Measurements from ENCODE around the gene UFL1.

The UFL1 gene

DNA sequence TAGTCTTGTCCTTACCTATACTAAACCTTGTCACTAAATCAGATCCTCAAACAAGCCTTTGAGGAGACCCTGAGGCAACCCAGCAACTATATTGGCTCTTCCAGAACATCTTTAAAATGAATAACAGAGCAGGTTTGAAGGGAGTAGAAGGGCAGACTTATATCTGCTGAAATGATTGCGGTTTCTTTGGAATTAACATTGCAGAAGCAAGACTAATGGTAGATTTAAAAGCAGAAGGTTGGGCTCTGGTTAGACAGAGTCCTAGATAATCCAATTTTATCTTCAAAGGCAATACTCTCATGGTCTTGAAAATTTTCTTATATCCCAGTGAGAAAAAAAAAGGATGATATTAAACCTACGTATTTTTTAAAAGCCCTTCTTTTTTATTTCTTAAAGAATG, 60.4 kb downstream of the UFL1 start:
- TF ChIP-seq BHLHE40 (IDR thresholded peaks at IDR 0.05; ENCODE audit: borderline replicate concordance) (no peak), NFRKB (IDR thresholded peaks at IDR 0.05) (no peak), ELF4 (IDR thresholded peaks at IDR 0.05) (no peak), ZNF384 (IDR thresholded peaks at IDR 0.05) (no peak)
- POLR2A ChIA-PET: no interaction called here
- DNase-seq (ENCODE audit: extremely low spot score): no peak
- CTCF ChIA-PET: no interaction called here

DNA sequence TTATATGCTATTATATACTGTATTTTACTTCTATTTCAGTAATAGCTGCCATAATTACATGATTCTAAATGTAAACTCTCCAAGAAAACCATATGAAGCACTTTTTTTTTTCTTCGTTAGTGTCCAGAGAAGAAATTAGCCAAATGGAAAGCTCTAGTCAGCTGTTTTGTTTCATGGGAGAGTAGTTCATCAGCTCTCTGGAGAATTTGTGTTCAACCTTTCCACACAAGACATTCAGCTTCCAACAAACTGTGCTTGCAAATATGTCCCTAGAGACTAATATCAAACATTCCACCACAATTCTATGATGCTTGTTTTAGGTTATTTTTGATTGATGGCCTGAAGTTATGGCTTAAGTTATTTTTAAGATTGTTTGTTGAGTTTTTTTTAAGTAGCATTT, 60.8 kb downstream of the UFL1 start:
- POLR2A ChIA-PET: no interaction called here
- CTCF ChIA-PET: no interaction called here
- DNase-seq (ENCODE audit: extremely low spot score): no peak
- TF ChIP-seq FOXK2 (IDR thresholded peaks at IDR 0.05) (no peak), HDGF (IDR thresholded peaks at IDR 0.05; ENCODE audit: borderline replicate concordance) (no peak), TARDBP (IDR thresholded peaks at IDR 0.05) (no peak), FOXA1 (IDR thresholded peaks at IDR 0.05) (no peak), BHLHE40 (IDR thresholded peaks at IDR 0.05; ENCODE audit: borderline replicate concordance) (no peak)

DNA sequence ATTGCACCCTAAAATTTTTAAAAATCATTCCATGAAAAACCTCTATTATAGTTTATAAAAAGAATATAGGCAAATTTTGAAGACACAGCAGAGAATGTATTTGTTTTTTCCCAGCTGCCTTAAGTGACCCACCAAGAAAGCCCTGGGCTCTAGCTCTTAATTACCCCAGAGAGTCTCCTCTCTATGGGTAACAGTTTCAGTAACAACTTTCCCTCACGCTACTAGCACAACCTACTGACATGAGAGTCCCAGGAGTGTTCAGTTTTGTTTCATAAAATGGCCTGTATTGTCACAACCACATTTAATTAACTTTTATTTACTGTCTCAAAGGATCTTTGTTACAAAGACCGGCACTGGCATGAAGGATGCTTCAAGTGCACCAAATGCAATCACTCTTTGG, 82.8 kb downstream of the UFL1 start:
- POLR2A ChIA-PET: no interaction called here
- TF ChIP-seq BHLHE40 (IDR thresholded peaks at IDR 0.05; ENCODE audit: borderline replicate concordance): no peak
- TF ChIP-seq TARDBP (IDR thresholded peaks at IDR 0.05): no peak
- no peak for TF ChIP-seq HDGF (IDR thresholded peaks at IDR 0.05; ENCODE audit: borderline replicate concordance)
- TF ChIP-seq FOXK2 (IDR thresholded peaks at IDR 0.05): no peak
- TF ChIP-seq ARNT (IDR thresholded peaks at IDR 0.05): no peak
- TF ChIP-seq ELF4 (IDR thresholded peaks at IDR 0.05): no peak
- DNase-seq (ENCODE audit: extremely low spot score): no peak
- CTCF ChIA-PET: no interaction called here
